ENCODE data around the gene SCYL2.
A peak's percentile ranks its signal among the peaks of the same experiment; 100 is the strongest.
"Not testable (repeated sequence)": the region's sequence is repeated elsewhere in the genome, so short reads cannot be mapped to it uniquely, and the experiment has no call there.

The SCYL2 gene, protein sequence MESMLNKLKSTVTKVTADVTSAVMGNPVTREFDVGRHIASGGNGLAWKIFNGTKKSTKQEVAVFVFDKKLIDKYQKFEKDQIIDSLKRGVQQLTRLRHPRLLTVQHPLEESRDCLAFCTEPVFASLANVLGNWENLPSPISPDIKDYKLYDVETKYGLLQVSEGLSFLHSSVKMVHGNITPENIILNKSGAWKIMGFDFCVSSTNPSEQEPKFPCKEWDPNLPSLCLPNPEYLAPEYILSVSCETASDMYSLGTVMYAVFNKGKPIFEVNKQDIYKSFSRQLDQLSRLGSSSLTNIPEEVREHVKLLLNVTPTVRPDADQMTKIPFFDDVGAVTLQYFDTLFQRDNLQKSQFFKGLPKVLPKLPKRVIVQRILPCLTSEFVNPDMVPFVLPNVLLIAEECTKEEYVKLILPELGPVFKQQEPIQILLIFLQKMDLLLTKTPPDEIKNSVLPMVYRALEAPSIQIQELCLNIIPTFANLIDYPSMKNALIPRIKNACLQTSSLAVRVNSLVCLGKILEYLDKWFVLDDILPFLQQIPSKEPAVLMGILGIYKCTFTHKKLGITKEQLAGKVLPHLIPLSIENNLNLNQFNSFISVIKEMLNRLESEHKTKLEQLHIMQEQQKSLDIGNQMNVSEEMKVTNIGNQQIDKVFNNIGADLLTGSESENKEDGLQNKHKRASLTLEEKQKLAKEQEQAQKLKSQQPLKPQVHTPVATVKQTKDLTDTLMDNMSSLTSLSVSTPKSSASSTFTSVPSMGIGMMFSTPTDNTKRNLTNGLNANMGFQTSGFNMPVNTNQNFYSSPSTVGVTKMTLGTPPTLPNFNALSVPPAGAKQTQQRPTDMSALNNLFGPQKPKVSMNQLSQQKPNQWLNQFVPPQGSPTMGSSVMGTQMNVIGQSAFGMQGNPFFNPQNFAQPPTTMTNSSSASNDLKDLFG

DNA sequence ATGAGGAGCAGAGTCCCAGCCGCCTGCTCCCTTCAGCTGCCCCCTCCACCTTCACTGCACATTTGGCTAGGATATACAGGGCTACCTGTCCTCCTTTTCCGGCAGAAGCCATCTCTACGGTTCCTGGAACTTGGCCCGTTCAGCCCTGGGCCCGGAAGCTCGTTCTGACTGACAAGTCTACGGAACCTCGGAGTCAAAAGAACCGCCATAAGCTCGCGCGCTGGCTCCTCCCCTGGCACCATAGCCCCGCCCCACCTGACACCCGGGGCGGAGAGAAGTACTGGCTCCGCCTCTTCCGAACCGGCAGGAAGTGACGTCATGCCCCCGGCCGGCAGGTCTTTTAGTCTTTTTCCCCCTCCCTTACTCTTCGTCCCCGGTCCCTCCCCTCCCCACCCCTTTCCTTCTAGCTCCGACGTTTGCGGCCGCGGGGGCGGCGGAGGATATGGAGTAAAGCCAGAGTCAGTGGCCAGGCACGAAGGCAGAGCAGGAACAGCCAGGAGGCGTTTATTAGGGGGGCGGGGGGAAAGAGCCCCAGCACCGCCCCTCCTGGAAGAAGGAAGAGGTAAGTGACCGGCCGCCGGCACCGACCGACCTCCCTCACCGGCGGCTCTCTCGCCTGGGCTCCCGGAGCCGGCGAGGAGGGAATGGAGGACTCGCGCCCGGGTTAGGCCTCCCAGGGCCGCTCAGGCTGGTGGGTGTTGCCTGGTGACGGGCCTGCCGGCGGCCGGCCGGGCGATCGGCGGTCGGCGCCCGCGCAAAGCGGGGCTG, at the start of gene SCYL2, which contains the start of gene DEPDC4:
Gene SCYL2, plus strand, starts transcription at position 343 of the 768 bp plus-strand sequence. CDS start 15,794 bp downstream, outside the sequence.
Gene DEPDC4, minus strand, starts transcription at position 245 of the 768 bp plus-strand sequence. Its CDS starts 3 bp downstream, at position 242.
- peak; percentile 94 for DNase-seq

- DNase-seq = no peak
Measured at GRCh38 chr12:100219328-100220109, 47.5 kb upstream of the SCYL2 start.

DNA sequence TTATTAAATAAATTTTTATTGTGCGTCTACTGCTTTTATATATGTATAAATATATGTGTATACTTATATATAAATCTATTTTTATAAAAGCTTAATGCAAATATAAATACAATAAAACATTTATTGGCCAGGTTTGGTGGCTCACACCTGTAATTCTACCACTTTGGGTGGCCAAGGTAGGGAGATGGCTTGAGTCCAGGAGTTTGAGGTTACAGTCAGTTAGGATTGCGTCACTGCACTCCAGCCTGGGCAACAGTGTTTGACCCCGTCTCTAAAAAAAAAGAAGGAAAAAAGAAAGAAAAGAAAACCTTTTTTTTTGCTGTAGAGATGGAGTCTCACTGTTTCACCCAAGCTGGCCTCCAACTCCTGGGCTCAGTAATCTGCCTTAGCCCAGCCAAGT, 45.5 kb upstream of the SCYL2 start:
- DNase-seq = no peak

DNA sequence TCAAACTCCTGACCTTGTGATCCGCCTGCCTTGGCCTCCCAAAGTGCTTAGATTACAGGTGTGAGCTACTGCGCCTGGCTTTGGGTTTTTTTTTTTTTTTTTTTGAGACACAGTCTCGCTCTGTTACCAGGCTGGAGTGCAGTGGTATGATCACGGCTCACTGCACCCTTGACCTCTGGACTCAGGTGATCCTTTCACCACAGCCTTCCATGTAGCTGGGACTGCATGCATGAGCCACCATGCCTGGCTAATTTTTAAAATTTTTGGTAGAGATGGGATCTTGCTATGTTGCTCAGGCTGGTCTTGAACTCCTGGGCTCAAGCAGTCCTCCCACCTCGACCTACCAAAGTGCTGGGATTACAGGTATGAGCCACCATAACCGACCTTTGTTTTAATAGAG, 44.8 kb upstream of the SCYL2 start:
- DNase-seq = not testable (repeated sequence)

GRCh38 chr12:100225491-100225890, 41.5 kb upstream of the SCYL2 start:
- no peak for DNase-seq

DNA sequence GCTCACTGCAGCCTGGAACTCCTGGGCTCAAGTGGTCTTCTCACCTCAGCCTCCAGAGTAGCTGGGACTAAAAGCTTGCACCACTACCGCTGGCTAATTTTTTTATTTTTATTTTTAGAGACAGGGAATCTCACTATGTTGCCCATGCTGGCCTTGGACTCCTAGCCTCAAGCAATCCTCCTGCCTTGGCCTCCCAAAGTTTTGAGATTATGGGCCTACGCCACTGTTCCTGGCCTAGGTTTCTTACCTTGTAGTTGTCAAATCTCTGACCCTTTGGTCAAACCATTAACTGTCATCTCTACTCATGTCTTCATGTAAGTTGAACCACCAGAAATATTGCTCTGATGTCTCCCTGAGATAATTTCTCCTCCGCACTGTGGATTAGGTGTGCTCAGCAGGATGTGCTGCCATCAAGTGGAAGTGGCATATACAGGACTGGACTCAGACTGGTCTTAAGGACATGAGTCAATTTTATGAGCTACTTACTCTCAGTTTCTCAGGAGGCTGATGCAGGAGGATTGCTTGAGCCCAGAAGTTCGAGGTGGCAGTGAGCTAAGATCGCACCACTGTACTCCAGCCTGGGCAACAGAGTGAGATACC, 37.8 kb upstream of the SCYL2 start:
- peak; percentile 21 to 48 for DNase-seq

GRCh38 chr12:100229876-100230275, 37.1 kb upstream of the SCYL2 start:
- DNase-seq = peak; percentile 80 to 92

GRCh38 chr12:100231873-100232272, 35.1 kb upstream of the SCYL2 start:
- not testable (repeated sequence) for DNase-seq

- no peak for DNase-seq
Measured at GRCh38 chr12:100234166-100234565, 32.8 kb upstream of the SCYL2 start.

DNA sequence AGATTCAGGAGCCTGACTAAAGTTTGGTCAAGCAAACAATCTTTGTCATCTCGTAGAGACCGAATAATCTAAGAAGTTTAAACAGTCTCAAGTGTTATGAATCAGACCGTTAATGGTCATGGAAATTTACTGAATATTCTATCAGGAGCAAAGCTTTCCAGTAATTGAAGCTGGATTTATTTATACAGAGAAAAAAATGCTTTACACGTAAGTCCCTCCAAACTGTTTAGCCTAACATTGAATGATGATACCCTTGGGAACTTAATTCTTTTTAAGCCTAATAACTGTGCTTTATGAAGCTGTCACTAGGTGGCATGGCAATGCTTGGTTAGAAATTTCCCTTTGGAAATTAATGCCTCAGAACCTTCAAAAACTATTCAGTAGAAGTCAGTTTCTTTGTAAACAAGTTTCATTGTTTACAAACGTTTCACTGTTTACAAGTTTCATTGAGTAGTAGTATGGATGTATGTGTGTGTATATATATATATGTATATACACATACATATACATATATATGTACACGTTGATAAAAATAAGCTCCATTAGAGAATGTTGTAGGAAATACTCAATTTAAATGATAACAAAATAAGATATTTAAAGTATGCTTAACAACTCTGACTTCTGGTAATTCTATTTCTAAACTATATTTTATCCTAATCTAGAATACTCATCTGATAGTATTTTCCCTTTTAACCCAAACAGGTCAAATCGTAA, 32.2 kb upstream of the SCYL2 start:
- peak; percentile 22 to 55 for DNase-seq

DNA sequence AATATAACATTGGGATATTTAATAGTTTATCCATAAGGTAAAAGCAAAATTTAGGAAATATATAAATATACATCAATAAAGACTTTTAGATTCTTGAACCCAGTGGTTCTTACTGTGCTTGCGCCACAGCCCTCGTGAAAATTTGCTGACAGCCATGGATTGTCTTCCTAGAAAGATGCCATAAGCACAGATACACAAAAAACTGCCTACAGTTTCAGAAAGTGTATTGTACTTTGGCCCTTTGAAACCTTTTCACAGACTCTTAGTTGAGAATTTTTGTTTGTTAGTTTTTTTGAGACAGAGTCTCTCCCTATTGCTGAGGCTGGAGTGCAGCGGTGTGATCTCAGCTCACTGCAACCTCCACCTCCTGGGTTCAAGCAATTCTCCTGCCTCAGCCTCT, 28.2 kb upstream of the SCYL2 start:
- DNase-seq = no peak

GRCh38 chr12:100239589-100239988, 27.4 kb upstream of the SCYL2 start:
- DNase-seq = no peak

GRCh38 chr12:100243137-100243536, 23.8 kb upstream of the SCYL2 start:
- DNase-seq = no peak

DNA sequence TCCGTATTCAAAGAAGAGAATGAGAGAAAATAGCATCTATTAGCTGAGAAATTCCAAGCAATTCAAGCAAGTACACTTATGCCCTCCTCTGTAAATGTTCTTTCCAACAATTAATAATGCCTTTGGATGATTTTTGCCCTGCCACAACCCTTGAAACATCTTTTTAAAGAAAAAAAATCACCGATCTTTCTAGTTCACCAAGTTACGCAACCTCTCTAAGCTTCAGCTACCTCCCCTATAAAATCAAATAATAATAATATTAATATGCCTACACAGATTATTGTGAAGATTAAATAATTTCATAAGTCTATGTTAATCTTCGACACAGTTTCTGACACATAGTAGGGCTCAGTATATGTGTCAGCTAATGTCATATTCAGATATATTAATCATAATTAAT, 19.2 kb upstream of the SCYL2 start:
- DNase-seq = no peak

GRCh38 chr12:100248886-100249285, 18.1 kb upstream of the SCYL2 start:
- no peak for DNase-seq

- DNase-seq = peak; percentile 6 to 10
Measured at GRCh38 chr12:100249941-100250340, 17.0 kb upstream of the SCYL2 start.

DNA sequence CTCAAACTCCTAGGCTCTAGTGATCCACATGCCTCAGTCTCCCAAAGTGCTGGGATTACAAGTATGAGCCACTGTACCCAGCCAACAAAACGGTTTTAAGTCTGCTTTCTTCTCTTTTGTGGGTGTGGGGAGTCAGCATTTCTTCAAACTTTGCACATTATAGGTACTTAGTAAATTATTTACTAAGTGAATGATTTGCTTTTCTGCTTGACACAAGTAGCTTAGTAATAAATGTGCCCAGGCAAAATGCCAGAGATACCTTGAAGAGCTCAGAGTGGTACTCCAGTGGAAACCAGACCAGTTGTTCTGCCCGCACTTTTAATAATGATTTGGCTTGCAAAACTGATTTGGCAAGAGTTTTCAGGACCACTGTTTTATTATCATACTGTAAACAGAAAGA, 15.1 kb upstream of the SCYL2 start:
- DNase-seq = no peak

DNA sequence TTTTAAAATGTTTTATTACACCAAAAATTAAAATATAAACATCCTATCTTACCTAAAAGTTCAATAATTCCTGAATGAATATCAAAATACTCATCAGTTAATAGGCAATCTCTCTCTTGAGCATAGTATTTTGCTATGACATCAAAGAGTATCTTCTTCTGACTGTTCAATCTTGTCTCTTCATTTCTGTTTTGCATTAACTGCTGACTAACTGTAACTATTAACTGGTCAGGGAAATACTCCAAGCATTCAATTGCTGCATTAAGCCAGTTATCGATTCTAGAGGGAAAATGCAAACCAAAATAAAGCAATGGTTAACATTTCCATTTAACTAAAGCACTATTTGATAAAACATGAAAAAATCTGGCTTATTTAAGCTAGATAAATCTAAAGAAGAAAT, 13.5 kb upstream of the SCYL2 start:
- DNase-seq = no peak

GRCh38 chr12:100254876-100255275, 12.1 kb upstream of the SCYL2 start:
- no peak for DNase-seq

DNA sequence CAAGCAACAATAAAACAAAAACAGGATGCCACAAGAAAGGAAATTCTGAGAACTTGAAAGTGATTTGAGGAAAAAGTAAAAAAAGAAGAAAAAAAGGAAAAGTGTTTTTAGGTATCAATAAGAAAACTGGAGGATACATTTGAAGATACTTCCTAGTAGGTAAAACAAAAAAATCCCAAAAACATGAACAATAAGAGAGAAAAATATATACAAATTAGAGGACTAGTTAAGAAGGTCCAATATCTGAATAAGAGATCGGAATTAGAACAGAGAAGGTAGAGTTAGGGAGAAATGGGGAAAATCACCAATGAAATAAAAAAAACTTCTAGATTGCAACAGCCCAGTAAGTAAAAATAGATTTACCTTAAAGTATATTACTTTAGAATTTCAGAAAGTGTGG, 8.8 kb upstream of the SCYL2 start:
- DNase-seq = no peak

- DNase-seq = no peak
Measured at GRCh38 chr12:100263131-100263530, 3.8 kb upstream of the SCYL2 start.
